ENCODE measurements around the gene C1orf141. TPM values are rescaled to one million over a fixed set of nuclear protein-coding genes. Genes with fewer than 3 reads are reported as not detected.

Gene C1orf141
- total RNA-seq, 6 experiments from 2014 or later: not detected

DNA sequence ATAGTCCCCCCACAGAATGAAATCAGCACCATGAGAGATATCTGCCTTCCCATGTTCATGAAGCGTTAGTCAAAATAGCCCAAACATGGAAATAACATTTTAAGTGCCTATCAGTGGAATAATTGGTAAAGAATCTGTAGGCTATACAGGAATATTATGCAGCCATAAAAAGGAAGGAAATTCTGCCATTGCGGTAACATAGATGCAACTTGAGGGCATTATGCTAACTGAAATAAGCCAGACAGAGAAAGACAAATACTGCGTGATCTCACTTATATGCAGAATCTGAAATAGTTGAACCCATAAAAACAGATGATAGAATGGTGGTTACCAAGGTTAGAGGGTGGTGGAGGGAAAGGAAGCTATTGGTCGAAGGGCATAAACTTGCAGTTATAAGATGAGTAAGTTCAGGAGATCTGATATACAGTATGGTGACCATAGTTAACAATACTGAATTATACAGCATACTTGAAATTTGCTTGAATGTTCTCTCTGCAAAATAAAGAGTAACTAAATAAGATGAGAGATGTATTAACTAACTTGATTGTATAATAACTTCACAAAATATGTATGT lies 30.8 kb upstream of the C1orf141 start:
- Mint-ChIP-seq H3K27me3 (ENCODE audit: insufficient read depth) (peaks cover 4% of the 10 kb centered on the region), H3K4me3 (no peak overlapping the region), H3K27ac (no peak overlapping the region), H3K9me3 (no peaks in the 10 kb centered on the region), H3K36me3 (ENCODE audit: low read depth) (no peaks in the 10 kb centered on the region), H3K4me1 (ENCODE audit: low read depth) (peaks cover 17% of the 10 kb centered on the region)
- no peak for DNase-seq
- TF ChIP-seq, protein P1, sequence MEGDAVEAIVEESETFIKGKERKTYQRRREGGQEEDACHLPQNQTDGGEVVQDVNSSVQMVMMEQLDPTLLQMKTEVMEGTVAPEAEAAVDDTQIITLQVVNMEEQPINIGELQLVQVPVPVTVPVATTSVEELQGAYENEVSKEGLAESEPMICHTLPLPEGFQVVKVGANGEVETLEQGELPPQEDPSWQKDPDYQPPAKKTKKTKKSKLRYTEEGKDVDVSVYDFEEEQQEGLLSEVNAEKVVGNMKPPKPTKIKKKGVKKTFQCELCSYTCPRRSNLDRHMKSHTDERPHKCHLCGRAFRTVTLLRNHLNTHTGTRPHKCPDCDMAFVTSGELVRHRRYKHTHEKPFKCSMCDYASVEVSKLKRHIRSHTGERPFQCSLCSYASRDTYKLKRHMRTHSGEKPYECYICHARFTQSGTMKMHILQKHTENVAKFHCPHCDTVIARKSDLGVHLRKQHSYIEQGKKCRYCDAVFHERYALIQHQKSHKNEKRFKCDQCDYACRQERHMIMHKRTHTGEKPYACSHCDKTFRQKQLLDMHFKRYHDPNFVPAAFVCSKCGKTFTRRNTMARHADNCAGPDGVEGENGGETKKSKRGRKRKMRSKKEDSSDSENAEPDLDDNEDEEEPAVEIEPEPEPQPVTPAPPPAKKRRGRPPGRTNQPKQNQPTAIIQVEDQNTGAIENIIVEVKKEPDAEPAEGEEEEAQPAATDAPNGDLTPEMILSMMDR (IDR thresholded peaks at IDR 0.05): no peak

DNA sequence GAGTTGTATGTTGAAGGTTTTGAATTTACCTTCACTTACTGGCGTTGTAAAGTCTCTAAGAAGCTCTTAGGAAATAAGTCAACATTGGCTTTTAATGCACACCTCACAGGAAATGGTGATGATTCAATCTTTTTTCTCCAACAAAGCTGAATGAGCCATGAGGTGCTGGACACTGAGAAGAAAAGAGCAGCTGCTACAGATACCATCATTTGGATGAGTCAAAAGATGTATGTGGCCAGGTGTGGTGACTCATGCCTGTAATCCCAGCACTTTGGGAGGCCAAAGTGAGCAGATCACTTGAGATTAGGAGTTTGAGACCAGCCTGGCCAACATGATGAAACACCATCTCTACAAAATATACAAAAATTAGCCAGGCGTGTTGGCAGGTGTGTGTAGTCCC lies 28.2 kb upstream of the C1orf141 start:
- no peak overlapping the region for H3K27ac Mint-ChIP-seq
- no peaks in the 10 kb centered on the region for H3K36me3 Mint-ChIP-seq (ENCODE audit: low read depth)
- TF ChIP-seq, protein P1 (IDR thresholded peaks at IDR 0.05): no peak
- H3K27me3 Mint-ChIP-seq (ENCODE audit: insufficient read depth): peaks cover 4% of the 10 kb centered on the region
- no peaks in the 10 kb centered on the region for H3K9me3 Mint-ChIP-seq
- no peak overlapping the region for H3K4me3 Mint-ChIP-seq
- H3K4me1 Mint-ChIP-seq (ENCODE audit: low read depth): peaks cover 17% of the 10 kb centered on the region
- DNase-seq: peak; percentile 25

DNA sequence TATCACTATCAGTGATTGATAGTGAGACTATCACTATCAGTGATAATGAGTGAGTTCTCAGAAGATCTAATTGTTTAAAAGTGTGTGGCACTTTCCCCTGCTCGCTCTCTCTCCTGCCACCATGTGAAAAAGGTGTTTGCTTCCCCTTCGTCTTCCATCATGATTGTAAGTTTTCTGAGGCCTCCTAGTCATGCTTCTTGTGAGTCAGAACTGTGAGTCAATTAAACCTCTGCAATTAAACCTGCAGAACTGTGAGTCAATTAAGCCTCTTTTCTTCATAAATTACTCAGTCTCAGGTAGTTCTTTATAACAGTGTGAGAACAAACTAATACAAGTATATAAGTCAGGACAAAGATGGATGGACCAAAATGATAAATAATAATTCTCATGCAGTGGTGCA lies 24.5 kb upstream of the C1orf141 start:
- Mint-ChIP-seq H3K36me3 (ENCODE audit: low read depth) (no peaks in the 10 kb centered on the region), H3K9me3 (no peaks in the 10 kb centered on the region), H3K27ac (no peak overlapping the region), H3K4me3 (no peak overlapping the region), H3K27me3 (ENCODE audit: insufficient read depth) (peaks cover 19% of the 10 kb centered on the region), H3K4me1 (ENCODE audit: low read depth) (peaks cover 17% of the 10 kb centered on the region)
- DNase-seq: no peak
- TF ChIP-seq, protein P1 (IDR thresholded peaks at IDR 0.05): no peak

DNA sequence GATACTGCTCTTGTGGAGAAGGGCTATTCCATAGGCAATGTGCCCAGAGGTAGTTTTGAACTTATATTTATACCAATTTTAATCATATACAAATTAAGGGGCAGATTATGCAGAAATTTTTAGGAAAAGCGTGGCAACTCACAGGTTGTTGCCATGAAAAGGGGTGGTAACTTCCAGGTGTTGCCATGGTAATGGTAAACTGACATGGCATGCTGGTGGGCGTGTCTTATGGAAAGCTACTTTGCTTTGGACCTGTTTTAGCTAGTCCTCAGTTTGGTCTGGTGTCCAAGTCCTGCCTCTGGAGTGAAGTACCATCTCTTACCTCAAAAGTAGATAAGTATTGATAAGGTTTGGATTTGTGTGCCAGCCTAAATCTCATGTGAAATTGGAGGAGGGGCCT lies 23.6 kb upstream of the C1orf141 start:
- H3K27ac Mint-ChIP-seq: no peak overlapping the region
- H3K36me3 Mint-ChIP-seq (ENCODE audit: low read depth): no peaks in the 10 kb centered on the region
- H3K4me3 Mint-ChIP-seq: no peak overlapping the region
- H3K9me3 Mint-ChIP-seq: no peaks in the 10 kb centered on the region
- TF ChIP-seq, protein P1 (IDR thresholded peaks at IDR 0.05): no peak
- DNase-seq: no peak
- peaks cover 24% of the 10 kb centered on the region for H3K27me3 Mint-ChIP-seq (ENCODE audit: insufficient read depth)
- peaks cover 10% of the 10 kb centered on the region for H3K4me1 Mint-ChIP-seq (ENCODE audit: low read depth)

DNA sequence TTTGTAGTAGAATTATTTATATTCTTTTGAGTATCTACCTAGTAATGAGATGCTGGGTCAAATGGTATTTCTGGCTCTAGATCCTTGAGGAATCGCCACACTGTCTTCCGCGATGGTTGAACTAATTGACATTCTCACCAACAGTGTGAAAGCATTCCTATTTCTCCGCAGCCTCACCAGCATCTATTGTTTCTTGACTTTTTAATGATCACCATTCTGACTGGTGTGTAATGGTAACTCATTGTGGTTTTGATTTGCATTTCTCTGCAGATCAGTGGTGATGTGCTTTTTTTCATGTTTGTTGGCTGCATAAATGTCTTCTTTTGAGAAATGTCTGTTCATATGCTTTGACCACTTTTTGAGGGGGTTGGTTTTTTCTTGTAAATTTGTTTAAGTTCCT lies 16.2 kb upstream of the C1orf141 start:
- Mint-ChIP-seq H3K9me3 (no peaks in the 10 kb centered on the region), H3K4me1 (ENCODE audit: low read depth) (peaks cover 12% of the 10 kb centered on the region), H3K36me3 (ENCODE audit: low read depth) (no peaks in the 10 kb centered on the region), H3K27me3 (ENCODE audit: insufficient read depth) (peaks cover 21% of the 10 kb centered on the region), H3K27ac (no peak overlapping the region), H3K4me3 (no peak overlapping the region)
- DNase-seq: no peak
- TF ChIP-seq, protein P1 (IDR thresholded peaks at IDR 0.05): no peak
